HG02943 (cell line): ENCODE data around the gene APOL6.

Experiments
- ATAC-seq: cut with Tn5 transposase; IDR thresholded peaks from one replicate; pipeline ENCODE4 v1.9.1; 2021; ENCODE audit warnings: mild to moderate bottlenecking, low read depth, moderate library complexity; ENCODE audit not compliant: unreplicated experiment

The APOL6 gene

GRCh38 chr22:35708917-35709316, 60.7 kb downstream of the APOL6 start:
- no peak for ATAC-seq

- no peak for ATAC-seq
These were observed 63.1 kb downstream of the APOL6 start for GRCh38 chr22:35711336-35711735.

GRCh38 chr22:35712672-35713071, 64.4 kb downstream of the APOL6 start:
- ATAC-seq, result no peak

- no peak for ATAC-seq
These were observed 69.3 kb downstream of the APOL6 start, which contains the start of gene APOL5 for GRCh38 chr22:35717572-35717971. Gene APOL5 (plus strand): TSS chr22:35717872. CDS start chr22:35717872, 0 bp downstream.
